Loucy (cell line): Measurements from ENCODE around the gene OCEL1.
A peak's percentile ranks its signal among the peaks of the same experiment; 100 is the strongest.
"Not testable (repeated sequence)": the region's sequence is repeated elsewhere in the genome, so short reads cannot be mapped to it uniquely, and the experiment has no call there.

Source experiments
- H2AFZ ChIP-seq: fragments of 200-600 bp; sonication (generic); 2 replicates; pipeline ENCODE4 v1.6.0; 2016; ENCODE audit warnings: antibody characterized with exemption, mild to moderate bottlenecking, low read length, moderate library complexity
- H3F3A ChIP-seq: fragments of 200-600 bp; 2 replicates; pipeline ENCODE4 v1.6.0; 2016; ENCODE audit warnings: antibody characterized with exemption, low read depth, mild to moderate bottlenecking
- H3K27me3 ChIP-seq: fragments of 200-600 bp; sonication (generic); 2 replicates; pipeline ENCODE4 v1.6.1; 2014; ENCODE audit warnings: low read length, mild to moderate bottlenecking; ENCODE audit not compliant: insufficient read depth, poor library complexity, severe bottlenecking
- H3K36me3 ChIP-seq: fragments of 200-600 bp; sonication (generic); 2 replicates; pipeline ENCODE4 v1.6.1; 2016; ENCODE audit warnings: low read length; ENCODE audit not compliant: insufficient read depth
- H3K4me1 ChIP-seq: fragments of 200-600 bp; sonication (generic); 2 replicates; pipeline ENCODE4 v1.5.1; 2014; ENCODE audit warnings: low read length, mild to moderate bottlenecking; ENCODE audit not compliant: insufficient read depth, poor library complexity, severe bottlenecking
- H3K4me2 ChIP-seq: fragments of 200-600 bp; sonication (generic); 2 replicates; pipeline ENCODE4 v1.6.0; 2014; ENCODE audit warnings: antibody characterized with exemption, low read length, low read depth, mild to moderate bottlenecking; ENCODE audit not compliant: poor library complexity, severe bottlenecking
- H3K4me3 ChIP-seq: fragments of 200-600 bp; sonication (generic); 2 replicates; pipeline ENCODE4 v1.5.1; 2014; ENCODE audit warnings: low read length, mild to moderate bottlenecking, mixed read lengths; ENCODE audit not compliant: poor library complexity, severe bottlenecking
- H3K79me2 ChIP-seq: fragments of 200-600 bp; sonication (generic); 2 replicates; pipeline ENCODE4 v1.6.1; 2014; ENCODE audit warnings: low read length; ENCODE audit not compliant: insufficient read depth
- H3K9ac ChIP-seq: fragments of 200-600 bp; sonication (generic); 2 replicates; pipeline ENCODE4 v1.6.0; 2014; ENCODE audit warnings: mild to moderate bottlenecking, low read depth, low read length, moderate library complexity; ENCODE audit not compliant: poor library complexity, severe bottlenecking
- H3K9me2 ChIP-seq: fragments of 200-600 bp; sonication (generic); replicated peaks from 2 replicates; pipeline ENCODE4 v1.6.1; 2016; ENCODE audit warnings: low read depth, low read length, mixed read lengths
- H3K9me3 ChIP-seq: fragments of 200-600 bp; sonication (generic); 2 replicates; pipeline ENCODE4 v1.6.1; 2014; ENCODE audit warnings: mild to moderate bottlenecking, antibody characterized with exemption, low read length, low read depth; ENCODE audit not compliant: insufficient read depth
- H4K20me1 ChIP-seq: fragments of 200-600 bp; sonication (generic); 2 replicates; pipeline ENCODE4 v1.6.0; 2014; ENCODE audit warnings: antibody characterized with exemption, low read length, mild to moderate bottlenecking; ENCODE audit not compliant: insufficient read depth, poor library complexity, severe bottlenecking
- EZH2phosphoT487 ChIP-seq: fragments of 200-600 bp; IDR thresholded peaks from 2 replicates; pipeline ENCODE4 v1.6.1; 2018; ENCODE audit warnings: antibody characterized with exemption, mild to moderate bottlenecking, moderate library complexity, borderline replicate concordance
- TF ChIP-seq, protein P1 (sequence below): fragments of 200-600 bp; sonication (generic); conservative IDR thresholded peaks from 2 replicates; pipeline ENCODE4 v1.5.1; 2014; ENCODE audit warnings: mild to moderate bottlenecking, antibody characterized with exemption, low read length

The OCEL1 gene

DNA sequence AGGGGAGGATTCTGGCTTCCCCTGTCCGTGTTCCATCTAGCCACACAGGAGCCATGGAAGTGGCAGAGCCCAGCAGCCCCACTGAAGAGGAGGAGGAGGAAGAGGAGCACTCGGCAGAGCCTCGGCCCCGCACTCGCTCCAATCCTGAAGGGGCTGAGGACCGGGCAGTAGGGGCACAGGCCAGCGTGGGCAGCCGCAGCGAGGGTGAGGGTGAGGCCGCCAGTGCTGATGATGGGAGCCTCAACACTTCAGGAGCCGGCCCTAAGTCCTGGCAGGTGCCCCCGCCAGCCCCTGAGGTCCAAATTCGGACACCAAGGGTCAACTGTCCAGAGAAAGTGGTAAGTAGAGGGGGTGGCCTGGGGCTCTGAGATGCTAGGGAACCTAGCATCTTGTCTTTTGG lies 42.7 kb downstream of the OCEL1 start:
- Histone ChIP-seq H3K27me3 (no peaks in the 10 kb centered on the region), H3F3A (no peaks in the 10 kb centered on the region), H3K36me3 (peaks cover 7% of the 10 kb centered on the region; the same call in 1 of the 2 replicates), H2AFZ (no peak overlapping the region), H3K4me3 (peak overlapping the region; percentile 38), H3K9me3 (no peaks in the 10 kb centered on the region), H4K20me1 (no peaks in the 10 kb centered on the region), H3K4me1 (peaks cover 8% of the 10 kb centered on the region), H3K4me2 (peak overlapping the region; percentile 95), H3K9ac (no peak overlapping the region), H3K9me2 (no peaks in the 10 kb centered on the region), H3K79me2 (peaks cover 20% of the 10 kb centered on the region)
- TF ChIP-seq EZH2phosphoT487 = no peak
- TF ChIP-seq, protein P1, sequence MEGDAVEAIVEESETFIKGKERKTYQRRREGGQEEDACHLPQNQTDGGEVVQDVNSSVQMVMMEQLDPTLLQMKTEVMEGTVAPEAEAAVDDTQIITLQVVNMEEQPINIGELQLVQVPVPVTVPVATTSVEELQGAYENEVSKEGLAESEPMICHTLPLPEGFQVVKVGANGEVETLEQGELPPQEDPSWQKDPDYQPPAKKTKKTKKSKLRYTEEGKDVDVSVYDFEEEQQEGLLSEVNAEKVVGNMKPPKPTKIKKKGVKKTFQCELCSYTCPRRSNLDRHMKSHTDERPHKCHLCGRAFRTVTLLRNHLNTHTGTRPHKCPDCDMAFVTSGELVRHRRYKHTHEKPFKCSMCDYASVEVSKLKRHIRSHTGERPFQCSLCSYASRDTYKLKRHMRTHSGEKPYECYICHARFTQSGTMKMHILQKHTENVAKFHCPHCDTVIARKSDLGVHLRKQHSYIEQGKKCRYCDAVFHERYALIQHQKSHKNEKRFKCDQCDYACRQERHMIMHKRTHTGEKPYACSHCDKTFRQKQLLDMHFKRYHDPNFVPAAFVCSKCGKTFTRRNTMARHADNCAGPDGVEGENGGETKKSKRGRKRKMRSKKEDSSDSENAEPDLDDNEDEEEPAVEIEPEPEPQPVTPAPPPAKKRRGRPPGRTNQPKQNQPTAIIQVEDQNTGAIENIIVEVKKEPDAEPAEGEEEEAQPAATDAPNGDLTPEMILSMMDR = no peak

DNA sequence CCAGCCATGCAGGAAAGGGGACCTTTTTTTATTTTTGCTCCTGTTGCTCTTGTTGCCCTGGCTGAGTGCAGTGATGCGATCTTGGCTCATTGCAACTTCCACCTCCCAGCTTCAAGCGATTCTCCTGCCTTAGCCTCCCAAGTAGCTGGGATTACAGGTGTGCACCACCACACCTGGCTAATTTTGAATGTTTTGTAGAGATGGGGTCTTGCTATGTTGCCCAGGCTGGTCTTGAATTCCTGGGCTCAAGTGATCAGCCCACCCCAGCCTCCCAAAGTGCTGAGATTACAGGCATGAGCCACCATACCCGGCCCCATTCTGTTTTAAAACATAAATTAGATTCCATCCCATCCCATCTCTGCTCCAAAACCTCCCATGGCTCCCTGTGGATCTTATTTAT lies 48.9 kb downstream of the OCEL1 start:
- not testable (repeated sequence) for H3K4me3 ChIP-seq, H3K9ac ChIP-seq, H2AFZ ChIP-seq, H3K4me2 ChIP-seq, H3K9me3 ChIP-seq, H3K27me3 ChIP-seq, H3K79me2 ChIP-seq, H3F3A ChIP-seq, H3K9me2 ChIP-seq, H3K4me1 ChIP-seq, H4K20me1 ChIP-seq
- H3K36me3 ChIP-seq = peaks cover 25% of the 10 kb centered on the region; the same call in 1 of the 2 replicates

DNA sequence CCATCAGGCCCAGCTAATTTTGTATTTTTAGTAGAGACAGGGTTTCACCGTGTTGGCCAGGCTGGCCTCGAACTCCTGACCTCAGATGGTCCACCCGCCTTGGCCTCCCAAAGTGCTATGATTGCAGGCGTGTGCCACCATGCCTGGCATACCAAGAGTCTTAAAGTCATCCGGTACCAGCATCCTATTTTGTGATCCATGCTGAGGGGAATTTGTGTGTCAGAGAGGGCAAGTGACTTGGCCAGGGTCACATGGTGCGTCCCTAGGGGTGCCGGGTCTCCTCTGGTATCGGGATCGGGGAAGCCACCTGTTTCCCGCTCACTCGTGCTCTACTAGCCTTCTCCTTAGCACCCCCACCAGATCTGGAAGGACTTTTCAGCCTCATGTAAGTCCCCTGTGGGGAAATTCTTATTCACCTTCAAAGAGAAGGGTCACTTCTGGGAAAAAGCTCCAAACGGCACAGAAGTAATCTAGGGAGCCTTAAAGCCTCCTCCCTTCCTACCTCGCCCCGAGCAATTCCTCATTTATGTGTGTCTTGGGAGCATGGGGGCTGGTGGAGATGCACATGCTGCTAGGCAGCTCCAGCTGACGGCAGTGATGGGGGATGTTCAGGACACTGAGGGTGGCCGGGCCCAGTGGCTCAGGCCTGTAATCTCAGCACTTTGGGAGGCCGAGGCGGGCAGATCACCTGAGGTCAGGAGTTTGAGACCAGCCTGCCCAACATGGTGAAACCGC lies 49.6 kb downstream of the OCEL1 start:
- Histone ChIP-seq H3F3A (no peaks in the 10 kb centered on the region), H3K9me2 (no peaks in the 10 kb centered on the region), H4K20me1 (no peaks in the 10 kb centered on the region), H3K9me3 (no peaks in the 10 kb centered on the region), H3K4me2 (no peak overlapping the region), H3K79me2 (no peaks in the 10 kb centered on the region), H3K9ac (no peak overlapping the region), H3K36me3 (peaks cover 25% of the 10 kb centered on the region; the same call in 1 of the 2 replicates), H3K4me1 (no peaks in the 10 kb centered on the region), H3K27me3 (no peaks in the 10 kb centered on the region), H3K4me3 (no peak overlapping the region), H2AFZ (no peak overlapping the region)
- no peak for TF ChIP-seq EZH2phosphoT487
- TF ChIP-seq, protein P1 = no peak
